DLD1 (cell line): ENCODE results near the gene FGF14.
"Not testable (repeated sequence)": the region's sequence is repeated elsewhere in the genome, so short reads cannot be mapped to it uniquely, and the experiment has no call there.

Experiments used
- in situ Hi-C: cut with HindIII; loops from 2 replicates; pipeline ENCODE4 v1.10.0; 2017; ENCODE audit warnings: low sequenced_read_pairs

Gene FGF14

GRCh38 chr13:102141625-102142472, 260.0 kb downstream of the FGF14 start:
- in situ Hi-C loops = no loop called here

DNA sequence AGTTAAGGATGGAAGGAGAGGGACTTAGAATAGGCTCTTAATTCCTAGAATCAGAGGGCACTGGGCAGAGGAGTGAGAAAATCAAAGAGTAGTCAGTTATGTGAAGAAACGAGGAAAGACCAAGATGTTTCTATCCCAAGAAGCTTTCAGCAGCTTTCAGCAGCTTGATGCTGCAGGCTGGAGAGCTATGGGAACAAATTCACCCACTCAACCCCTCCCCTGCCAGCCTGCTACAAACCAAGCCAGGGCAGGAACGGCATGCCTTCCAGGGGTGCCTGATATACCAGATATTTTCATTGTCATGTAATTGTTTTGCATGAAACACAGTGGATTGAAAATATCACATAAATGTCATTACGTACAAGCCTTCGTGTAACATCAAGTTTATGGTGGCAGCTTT, 262.2 kb downstream of the FGF14 start:
- in situ Hi-C loops = no loop called here

DNA sequence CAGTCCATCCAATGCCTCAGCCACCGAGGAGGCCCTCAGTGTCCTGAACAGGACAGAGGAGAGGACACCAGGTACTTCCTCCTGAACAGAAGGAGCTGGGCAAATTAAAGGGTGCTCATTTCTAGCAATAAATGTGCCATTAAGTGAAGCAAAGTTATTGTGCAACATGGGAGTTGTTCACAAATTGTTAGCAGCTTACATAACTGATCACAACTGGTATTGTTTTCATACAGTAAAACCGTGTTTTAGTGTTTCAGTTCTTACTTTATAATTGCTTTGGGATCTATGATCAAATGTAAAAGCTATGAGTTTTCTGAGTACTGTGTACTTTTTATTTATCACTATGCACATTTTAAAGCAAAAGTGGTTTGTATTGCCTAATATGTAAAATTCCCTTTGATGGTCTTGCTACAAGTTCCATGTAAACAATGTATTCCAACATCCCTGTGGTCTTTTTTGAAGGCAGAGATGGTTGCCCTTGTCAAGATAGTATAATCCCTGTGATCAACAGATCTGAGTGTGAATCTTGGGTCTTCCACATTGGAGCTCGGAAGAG, 263.1 kb downstream of the FGF14 start:
- in situ Hi-C loops = no loop called here

DNA sequence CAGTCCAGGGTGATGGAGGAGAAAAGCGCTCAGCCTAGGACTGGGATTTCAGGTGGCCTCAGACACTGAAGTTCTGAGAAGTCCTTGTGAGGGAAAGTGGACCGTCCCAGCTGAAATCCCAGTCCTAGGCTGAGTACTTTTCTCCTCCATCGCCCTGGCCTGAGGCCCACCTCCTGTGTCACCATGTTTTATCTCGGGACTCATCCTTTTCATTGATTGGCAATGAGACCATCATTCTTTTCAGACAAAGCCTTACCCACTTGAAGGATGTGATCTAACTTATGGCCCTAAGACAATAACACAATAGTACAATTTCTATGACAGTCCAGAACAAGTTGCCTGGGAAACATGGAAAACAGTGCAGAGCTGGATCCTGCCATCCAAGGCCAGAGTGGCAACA, 263.9 kb downstream of the FGF14 start:
- in situ Hi-C loops = not testable (repeated sequence)

DNA sequence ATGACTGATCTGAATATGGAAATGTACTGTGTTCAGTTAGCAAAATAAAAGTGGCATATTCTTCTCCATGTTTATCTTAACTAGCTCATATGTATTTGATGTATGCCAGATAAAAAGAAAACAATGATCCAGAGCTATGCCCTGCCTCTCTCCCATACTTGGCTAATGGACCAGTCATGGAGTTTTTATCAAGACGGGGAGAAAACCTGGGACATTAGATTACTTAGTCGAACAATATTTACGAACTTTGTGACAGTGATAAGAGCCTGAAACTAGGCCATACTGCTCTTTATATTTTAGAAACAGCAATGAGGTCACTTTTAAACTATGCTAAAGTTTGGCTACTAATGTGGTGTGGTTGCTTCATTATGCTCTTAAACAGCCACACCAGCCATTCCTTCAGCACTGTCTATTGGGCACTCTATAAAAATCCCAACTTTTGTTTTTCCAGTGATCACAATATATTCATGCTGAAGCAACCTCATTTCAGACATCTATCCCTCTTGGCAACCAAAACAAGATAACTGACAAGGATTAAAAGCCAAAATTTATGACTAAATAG, 265.0 kb downstream of the FGF14 start:
- in situ Hi-C loops = no loop called here

DNA sequence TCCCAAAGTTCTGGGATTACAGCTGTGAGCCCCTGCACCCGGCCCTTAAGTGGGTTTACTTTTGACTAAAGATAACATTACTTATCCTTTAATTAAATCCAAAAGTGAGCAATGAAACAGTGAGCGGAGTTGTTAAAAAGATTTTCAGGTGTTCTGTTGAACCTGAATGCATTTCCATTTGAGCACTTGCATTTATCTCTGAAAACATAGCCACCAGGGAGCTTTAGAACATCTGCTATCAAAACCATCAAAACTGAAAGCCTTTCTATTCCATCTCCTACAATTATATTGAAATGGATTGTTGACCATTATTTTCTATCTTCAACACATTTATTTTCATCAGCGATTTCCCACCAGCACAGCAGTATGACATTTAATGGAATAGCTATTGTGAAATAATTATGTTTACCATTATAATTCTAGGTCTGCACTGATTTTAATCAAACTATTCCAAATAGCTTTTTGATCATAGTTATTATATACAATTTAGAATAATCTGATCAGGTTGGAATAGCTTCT, 269.0 kb downstream of the FGF14 start:
- in situ Hi-C loops = no loop called here

DNA sequence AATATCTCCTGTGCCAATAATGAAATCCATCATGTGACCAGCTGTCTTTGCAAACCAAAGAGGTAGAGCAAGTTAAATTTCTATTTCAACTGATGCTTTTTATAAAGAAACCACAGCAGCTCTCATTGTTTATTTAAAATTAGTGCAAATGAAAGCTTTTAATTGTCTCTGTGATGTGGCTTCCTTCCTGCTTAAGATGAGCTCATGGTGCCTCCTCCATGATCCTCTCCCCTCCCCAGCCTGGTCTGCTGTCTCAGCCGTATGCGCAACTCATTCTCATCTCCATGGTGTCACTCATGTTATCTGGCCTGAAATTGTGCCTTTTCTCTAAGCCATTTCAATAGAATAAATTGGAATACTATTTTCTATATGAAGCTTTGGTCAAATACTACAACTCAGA, 270.6 kb downstream of the FGF14 start:
- in situ Hi-C loops = no loop called here

DNA sequence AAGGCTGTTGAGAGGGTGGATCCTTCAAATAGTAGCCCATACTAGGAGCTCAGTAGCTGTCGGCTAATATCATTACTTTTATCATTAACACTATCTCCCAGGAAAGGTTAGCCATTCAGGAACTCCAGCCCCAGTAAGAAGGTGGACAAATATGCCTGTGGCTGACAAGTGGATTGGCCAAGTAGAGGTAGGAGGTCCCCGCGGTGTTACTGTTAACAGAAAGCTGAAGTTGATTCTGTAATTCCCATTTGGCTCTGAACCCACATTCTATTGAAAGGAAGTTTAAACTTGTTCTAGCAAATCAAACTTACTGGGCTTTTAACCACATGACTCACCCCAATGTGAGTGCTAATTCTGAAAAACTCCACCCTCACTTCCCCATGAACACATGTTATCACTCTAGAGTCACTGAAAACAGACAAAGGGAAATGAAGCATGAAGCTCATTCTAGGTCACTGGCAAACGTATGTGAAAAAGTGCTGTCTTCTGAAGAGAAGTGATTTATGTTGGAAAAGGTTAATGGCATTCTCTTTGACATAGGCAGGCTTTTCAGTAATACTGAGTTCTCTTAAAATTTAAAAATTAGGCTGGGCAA, 273.5 kb downstream of the FGF14 start:
- in situ Hi-C loops = no loop called here

- in situ Hi-C loops = no loop called here
Observed at GRCh38 chr13:102127153-102127552, 274.7 kb downstream of the FGF14 start.

DNA sequence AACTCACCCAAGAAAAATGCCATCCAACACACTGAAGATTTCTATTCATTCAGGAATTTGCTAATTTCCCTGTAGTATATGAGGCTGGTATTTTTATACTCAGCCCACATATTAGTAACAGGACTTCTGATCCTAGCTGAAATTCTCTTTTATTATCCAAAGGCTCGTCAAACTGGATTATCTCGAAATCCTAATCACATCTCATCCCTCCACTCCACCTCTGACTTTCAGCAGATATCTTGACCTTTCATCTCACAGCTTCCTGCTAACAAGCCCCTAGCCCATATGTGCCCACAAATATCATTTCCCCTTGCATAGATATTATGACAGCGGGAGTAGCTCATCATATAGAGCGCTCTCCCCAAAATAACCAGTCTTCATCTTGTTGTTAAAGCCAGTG, 279.7 kb downstream of the FGF14 start:
- in situ Hi-C loops = no loop called here

- in situ Hi-C loops = no loop called here
Observed at GRCh38 chr13:102117175-102117831, 284.5 kb downstream of the FGF14 start.

GRCh38 chr13:102103469-102103868, 298.4 kb downstream of the FGF14 start:
- in situ Hi-C loops = no loop called here

GRCh38 chr13:102100234-102100633, 301.6 kb downstream of the FGF14 start:
- in situ Hi-C loops = no loop called here

DNA sequence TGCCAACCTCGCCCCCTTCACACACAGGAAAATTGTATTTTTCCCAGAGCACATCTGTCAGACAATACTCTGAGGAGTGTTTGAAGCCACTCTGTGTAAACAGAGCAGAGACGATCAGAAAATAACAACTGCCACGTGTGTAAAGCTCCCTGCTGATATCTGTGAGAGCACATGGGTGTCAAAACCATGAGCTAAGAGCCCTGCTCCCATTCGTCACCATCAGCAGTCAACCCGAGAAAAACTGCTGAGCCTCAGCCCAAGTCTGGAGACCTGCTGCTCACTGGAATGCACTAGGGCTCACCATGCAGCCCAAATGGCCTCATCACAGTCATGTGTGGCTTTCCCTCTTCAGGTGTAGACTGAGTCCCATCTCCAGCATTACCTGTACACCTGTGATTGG, 304.1 kb downstream of the FGF14 start:
- in situ Hi-C loops = no loop called here

DNA sequence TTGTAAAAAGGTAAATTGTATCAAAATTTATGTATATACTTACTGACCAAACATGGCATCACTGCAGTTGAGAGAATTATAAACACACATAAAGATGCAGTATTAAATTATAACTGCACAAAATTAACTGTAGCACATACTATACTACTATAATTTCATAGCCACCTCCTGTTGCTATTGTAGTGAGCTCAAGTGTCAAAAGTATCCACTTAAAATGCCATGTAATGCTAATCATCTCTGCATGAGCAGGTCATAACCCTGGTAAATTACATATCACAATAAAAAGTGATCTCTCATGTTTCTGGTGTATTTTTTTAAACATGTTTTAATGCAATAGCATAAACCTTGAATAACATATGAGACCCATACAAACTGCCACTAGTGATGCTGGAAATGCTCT, 308.6 kb downstream of the FGF14 start:
- in situ Hi-C loops = not testable (repeated sequence)

DNA sequence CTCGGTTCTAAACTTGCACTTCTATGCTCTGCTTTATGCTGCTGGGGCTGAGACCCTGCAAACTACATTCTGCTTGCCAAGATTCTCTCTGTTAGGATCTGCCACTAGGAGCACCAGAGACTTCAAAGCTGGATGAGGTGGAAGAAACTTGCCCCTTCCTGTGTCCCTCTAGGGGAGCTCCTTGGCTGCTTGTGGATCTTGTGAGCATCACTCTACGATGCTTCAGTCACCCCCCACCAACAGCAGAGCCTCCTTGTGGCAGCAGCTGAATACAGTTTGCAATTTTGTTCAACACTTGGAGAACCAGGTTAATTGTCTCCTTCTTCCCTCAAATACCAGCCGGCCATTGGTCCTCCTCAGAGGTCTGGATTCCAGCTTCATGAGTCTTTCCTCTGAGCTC, 310.6 kb downstream of the FGF14 start:
- in situ Hi-C loops = no loop called here

DNA sequence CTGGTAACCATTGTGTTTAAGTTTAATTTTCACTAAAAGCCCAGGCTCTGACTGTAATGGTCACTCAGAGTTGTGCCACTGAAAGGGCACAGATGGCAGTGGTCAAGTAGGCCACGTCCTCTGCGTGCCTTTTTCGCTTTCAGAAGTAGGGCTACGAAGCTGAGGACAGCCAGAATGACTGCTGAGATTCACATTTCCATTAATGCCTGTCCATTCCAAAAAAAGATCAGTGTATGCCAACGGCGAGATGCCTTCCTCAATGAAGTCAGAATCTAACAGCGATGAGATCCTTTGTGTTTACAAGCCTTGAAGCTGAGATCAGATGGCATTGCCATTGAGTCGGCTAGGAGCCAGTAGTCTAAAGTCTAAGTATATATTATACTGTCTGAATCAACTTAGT, 311.3 kb downstream of the FGF14 start:
- in situ Hi-C loops = no loop called here

DNA sequence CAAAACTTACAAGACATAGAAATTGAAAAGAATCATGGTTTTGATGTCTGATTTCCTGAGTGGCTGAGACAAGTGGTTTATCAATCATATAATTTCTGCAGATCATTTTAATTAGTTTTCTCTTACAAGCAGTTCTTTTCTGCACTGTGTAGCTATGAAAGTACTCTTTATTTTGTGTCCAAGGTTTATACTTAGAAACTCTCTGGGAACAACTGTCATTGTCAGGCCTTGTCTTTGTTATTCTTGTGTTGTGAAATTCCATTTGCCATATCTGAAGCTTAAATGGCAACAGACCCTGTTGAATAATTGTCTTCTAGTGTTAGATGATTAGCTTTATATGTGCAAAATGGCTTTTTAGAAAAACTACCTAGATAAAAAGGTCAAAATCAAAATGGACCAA, 312.1 kb downstream of the FGF14 start:
- in situ Hi-C loops = no loop called here

DNA sequence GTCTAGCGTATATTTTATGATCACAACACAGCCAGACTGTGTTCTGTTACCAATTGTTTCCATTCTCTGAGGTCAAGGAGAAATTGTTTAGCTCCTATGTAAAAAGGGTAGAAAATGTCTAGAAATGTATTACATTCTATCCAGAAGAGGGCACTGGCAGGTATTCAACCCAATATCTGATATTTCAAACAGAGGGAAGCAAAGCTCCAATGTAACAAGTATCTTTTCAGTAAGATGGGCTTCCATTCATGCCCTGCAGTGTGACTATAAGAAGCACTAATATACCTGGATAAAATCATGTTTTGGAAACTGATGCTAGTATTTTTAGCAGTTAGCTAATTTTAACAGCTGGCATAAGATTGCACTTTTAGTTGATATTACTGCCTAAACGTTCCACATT, 312.7 kb downstream of the FGF14 start:
- in situ Hi-C loops = no loop called here

DNA sequence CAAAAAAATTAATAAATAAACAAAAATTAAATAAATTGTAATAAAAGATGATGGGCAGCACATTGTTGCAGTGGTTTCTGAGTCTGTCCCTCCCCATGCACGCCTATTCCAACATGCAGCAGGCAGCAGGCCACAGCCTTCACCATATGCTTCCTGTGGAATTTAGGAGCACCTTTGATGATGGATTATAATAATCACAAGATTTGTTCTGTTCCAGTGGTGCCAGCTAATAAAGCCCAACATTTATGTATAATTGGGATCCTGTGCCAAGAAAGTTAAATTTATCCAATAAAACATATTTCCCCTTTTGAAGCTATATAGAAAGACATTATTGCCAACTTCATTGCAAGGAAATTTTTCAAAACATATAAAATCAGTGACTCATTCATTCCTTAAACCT, 328.6 kb downstream of the FGF14 start:
- in situ Hi-C loops = no loop called here

DNA sequence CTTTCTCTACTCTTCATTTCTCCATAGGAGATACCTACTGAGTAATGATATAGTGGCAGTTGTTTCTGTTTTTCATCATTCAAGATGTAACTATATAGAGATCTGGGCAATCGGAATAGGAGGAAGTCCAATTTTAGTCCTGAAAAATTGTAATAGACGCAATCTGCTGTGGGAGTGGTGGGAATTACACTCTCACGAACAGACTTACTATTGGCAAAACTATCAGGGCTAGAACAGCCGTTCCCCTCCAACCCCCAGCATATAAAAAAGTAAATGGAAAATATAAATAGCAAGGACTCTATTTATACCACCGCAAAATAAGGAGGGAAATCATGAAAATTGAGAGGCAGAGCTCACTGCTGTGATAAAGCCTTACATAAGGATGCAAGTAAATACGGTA, 330.1 kb downstream of the FGF14 start:
- in situ Hi-C loops = no loop called here
